Measurements from ENCODE around the gene RPN1. TPM values are rescaled to one million over a fixed set of nuclear protein-coding genes. Genes with fewer than 3 reads are reported as not detected.
A peak's percentile ranks its signal among the peaks of the same experiment; 100 is the strongest.
"Not testable (repeated sequence)": the region's sequence is repeated elsewhere in the genome, so short reads cannot be mapped to it uniquely, and the experiment has no call there.

RPN1 gene
- total and polyA plus RNA-seq, 4 experiments from 2014 or later: 121 to 320 (median 188) TPM

GRCh38 chr3:128653383-128653992, 2.9 kb upstream of the RPN1 start:
- not testable (repeated sequence) for H3K9me3 Mint-ChIP-seq; H3K27me3 ChIP-seq (ENCODE audit: insufficient read depth, low read length); H3K27me3 Mint-ChIP-seq; H3K9me3 ChIP-seq (ENCODE audit: control insufficient read depth in 1 of 2, low read length in 2 of 2); H3K36me3 Mint-ChIP-seq; H3K4me3 ChIP-seq (ENCODE audit: low read length in 2 of 2); H3K36me3 ChIP-seq (ENCODE audit: insufficient read depth, low read length)
- peak overlapping the region in 6 of 7 donors; percentile 67 to 93 (median 80) for H3K27ac Mint-ChIP-seq
- ChIA-PET CTCF (ENCODE audit: partially characterized antibody) (interaction anchor here (0.7 to 2.2 kb wide), 11 partner anchors 14 to 223 kb away, joined by 3 to 26 read pairs (median 4); no protein-coding TSS in a partner anchor), POLR2A (ENCODE audit: partially characterized antibody) (interaction anchor here (1.4 to 3.1 kb wide), 3 partner anchors 27 to 226 kb away, joined by 5 to 28 read pairs (median 9); partner anchors contain the start of gene ACAD9)
- H3K4me3 Mint-ChIP-seq: peak overlapping the region; percentile 73 to 96 (median 92)
- Histone ChIP-seq H3K27ac (ENCODE audit: low read depth, low read length) (peak overlapping the region; percentile 33), H3K4me1 (ENCODE audit: insufficient read depth, low read length) (peaks cover 14% of the 10 kb centered on the region)
- DNase-seq: peak in 4 of 5 donors; percentile 51 to 68 (median 60)
- peaks cover 16 to 36% (median 19%) of the 10 kb centered on the region in 4 donors for H3K4me1 Mint-ChIP-seq
- intact Hi-C loops (cut with micrococcal nuclease): loop anchor here (5.0 kb wide), 1 partner anchor 601 kb away; the partner anchor contains the start of gene SEC61A1

- Mint-ChIP-seq H3K27ac (peak overlapping the region; percentile 71 to 94 (median 88)), H3K4me1 (peaks cover 24 to 60% (median 35%) of the 10 kb centered on the region in 4 donors), H3K4me3 (peak overlapping the region; percentile 84 to 93 (median 88)), H3K9me3 (no peaks in the 10 kb centered on the region), H3K36me3 (peaks cover 7 to 16% of the 10 kb centered on the region in 2 donors), H3K27me3 (no peaks in the 10 kb centered on the region)
- ChIA-PET POLR2A (ENCODE audit: partially characterized antibody) (interaction anchor here (0.9 to 3.5 kb wide), 6 partner anchors 8 to 230 kb away, joined by 3 to 41 read pairs (median 16); partner anchors contain the start of gene ACAD9), CTCF (ENCODE audit: partially characterized antibody) (interaction anchor here (0.8 to 3.3 kb wide), 5 partner anchors 29 to 197 kb away, joined by 3 to 20 read pairs (median 7); no protein-coding TSS in a partner anchor)
- Histone ChIP-seq H3K27ac (ENCODE audit: low read depth, low read length) (peak overlapping the region; percentile 92), H3K4me1 (ENCODE audit: insufficient read depth, low read length) (peaks cover 36% of the 10 kb centered on the region), H3K4me3 (ENCODE audit: low read length in 2 of 2) (peak overlapping the region; percentile 76 to 89), H3K27me3 (ENCODE audit: insufficient read depth, low read length) (no peaks in the 10 kb centered on the region), H3K9me3 (ENCODE audit: control insufficient read depth in 1 of 2, low read length in 2 of 2) (no peaks in the 10 kb centered on the region), H3K36me3 (ENCODE audit: insufficient read depth, low read length) (peaks cover 11% of the 10 kb centered on the region)
- no peak for DNase-seq
- intact Hi-C loops (cut with micrococcal nuclease): no loop called here
Measured at GRCh38 chr3:128648940-128649663, 1.5 kb downstream of the RPN1 start.

- H3K36me3 ChIP-seq (ENCODE audit: insufficient read depth, low read length): peaks cover 14% of the 10 kb centered on the region
- no peak for DNase-seq
- peaks cover 38% of the 10 kb centered on the region for H3K4me1 ChIP-seq (ENCODE audit: insufficient read depth, low read length)
- no peak overlapping the region for H3K4me3 ChIP-seq (ENCODE audit: low read length in 2 of 2)
- H3K27me3 ChIP-seq (ENCODE audit: insufficient read depth, low read length): no peaks in the 10 kb centered on the region
- H3K9me3 ChIP-seq (ENCODE audit: control insufficient read depth in 1 of 2, low read length in 2 of 2): no peaks in the 10 kb centered on the region
- Mint-ChIP-seq H3K27me3 (no peaks in the 10 kb centered on the region), H3K4me1 (peaks cover 23 to 56% (median 33%) of the 10 kb centered on the region in 4 donors), H3K36me3 (peaks cover 9 to 19% of the 10 kb centered on the region in 2 donors), H3K9me3 (no peaks in the 10 kb centered on the region), H3K27ac (peak overlapping the region in 3 of 7 donors; percentile 48 to 89 (median 51)), H3K4me3 (peak overlapping the region; percentile 29 to 93 (median 88))
- H3K27ac ChIP-seq (ENCODE audit: low read depth, low read length): no peak overlapping the region
- CTCF ChIA-PET (ENCODE audit: partially characterized antibody): interaction anchor here (1.5 to 3.3 kb wide), 3 partner anchors 28 to 147 kb away, joined by 3 to 19 read pairs (median 7); no protein-coding TSS in a partner anchor
- POLR2A ChIA-PET (ENCODE audit: partially characterized antibody): interaction anchor here (2.7 kb wide), 1 partner anchor 7 kb away, joined by 13 read pairs; no protein-coding TSS in a partner anchor
- intact Hi-C loops (cut with micrococcal nuclease): no loop called here
Measured at GRCh38 chr3:128648402-128648801, 2.2 kb downstream of the RPN1 start.

GRCh38 chr3:128647307-128647706, 3.3 kb downstream of the RPN1 start:
- no peaks in the 10 kb centered on the region for H3K27me3 Mint-ChIP-seq
- peaks cover 24 to 59% (median 34%) of the 10 kb centered on the region in 4 donors for H3K4me1 Mint-ChIP-seq
- POLR2A ChIA-PET (ENCODE audit: partially characterized antibody): interaction anchor here (0.8 to 1.3 kb wide), 3 partner anchors 13 to 148 kb away, joined by 3 to 5 read pairs (median 3); no protein-coding TSS in a partner anchor
- Histone ChIP-seq H3K27ac (ENCODE audit: low read depth, low read length) (no peak overlapping the region), H3K36me3 (ENCODE audit: insufficient read depth, low read length) (peaks cover 14% of the 10 kb centered on the region), H3K4me3 (ENCODE audit: low read length in 2 of 2) (no peak overlapping the region), H3K27me3 (ENCODE audit: insufficient read depth, low read length) (no peaks in the 10 kb centered on the region), H3K9me3 (ENCODE audit: control insufficient read depth in 1 of 2, low read length in 2 of 2) (no peaks in the 10 kb centered on the region), H3K4me1 (ENCODE audit: insufficient read depth, low read length) (peaks cover 38% of the 10 kb centered on the region)
- CTCF ChIA-PET (ENCODE audit: partially characterized antibody): interaction anchor here (0.8 to 1.5 kb wide), 3 partner anchors 27 to 33 kb away, joined by 3 to 4 read pairs (median 4); no protein-coding TSS in a partner anchor
- peak overlapping the region in 5 of 7 donors; percentile 3 to 65 (median 53) for H3K27ac Mint-ChIP-seq
- peaks cover 11 to 24% of the 10 kb centered on the region in 2 donors for H3K36me3 Mint-ChIP-seq
- no peak for DNase-seq
- peak overlapping the region in 3 of 8 donors; percentile 7 to 25 (median 22) for H3K4me3 Mint-ChIP-seq
- intact Hi-C loops (cut with micrococcal nuclease): no loop called here
- no peaks in the 10 kb centered on the region for H3K9me3 Mint-ChIP-seq

- Histone ChIP-seq H3K27ac (ENCODE audit: low read depth, low read length) (no peak overlapping the region), H3K27me3 (ENCODE audit: insufficient read depth, low read length) (no peaks in the 10 kb centered on the region), H3K9me3 (ENCODE audit: control insufficient read depth in 1 of 2, low read length in 2 of 2) (no peaks in the 10 kb centered on the region), H3K4me3 (ENCODE audit: low read length in 2 of 2) (no peak overlapping the region), H3K4me1 (ENCODE audit: insufficient read depth, low read length) (no peaks in the 10 kb centered on the region), H3K36me3 (ENCODE audit: insufficient read depth, low read length) (peaks cover 30% of the 10 kb centered on the region)
- peaks cover 41 to 63% of the 10 kb centered on the region in 2 donors for H3K36me3 Mint-ChIP-seq
- H3K27ac Mint-ChIP-seq: peak overlapping the region in 1 of 7 donors; percentile 52
- ChIA-PET CTCF (ENCODE audit: partially characterized antibody) (no interaction called here), POLR2A (ENCODE audit: partially characterized antibody) (interaction anchor here (1.2 to 1.4 kb wide), 2 partner anchors 13 to 16 kb away, joined by 4 to 5 read pairs; no protein-coding TSS in a partner anchor)
- intact Hi-C loops (cut with micrococcal nuclease): no loop called here
- H3K9me3 Mint-ChIP-seq: no peaks in the 10 kb centered on the region
- no peak overlapping the region for H3K4me3 Mint-ChIP-seq
- no peaks in the 10 kb centered on the region for H3K27me3 Mint-ChIP-seq
- peaks cover 7 to 17% (median 16%) of the 10 kb centered on the region in 4 donors for H3K4me1 Mint-ChIP-seq
- no peak for DNase-seq
Measured at GRCh38 chr3:128634075-128634611, 16.5 kb downstream of the RPN1 start.

GRCh38 chr3:128632301-128632700, 18.3 kb downstream of the RPN1 start:
- H3K36me3 ChIP-seq (ENCODE audit: insufficient read depth, low read length): peaks cover 25% of the 10 kb centered on the region
- Mint-ChIP-seq H3K4me3 (no peak overlapping the region), H3K27ac (peak overlapping the region in 2 of 7 donors; percentile 15 to 24), H3K36me3 (peaks cover 36 to 53% of the 10 kb centered on the region in 2 donors), H3K4me1 (peaks cover 3 to 11% (median 6%) of the 10 kb centered on the region in 4 donors), H3K9me3 (no peaks in the 10 kb centered on the region), H3K27me3 (no peaks in the 10 kb centered on the region)
- no peak for DNase-seq
- no peaks in the 10 kb centered on the region for H3K9me3 ChIP-seq (ENCODE audit: control insufficient read depth in 1 of 2, low read length in 2 of 2)
- intact Hi-C loops (cut with micrococcal nuclease): no loop called here
- H3K27me3 ChIP-seq (ENCODE audit: insufficient read depth, low read length): no peaks in the 10 kb centered on the region
- no peaks in the 10 kb centered on the region for H3K4me1 ChIP-seq (ENCODE audit: insufficient read depth, low read length)
- CTCF ChIA-PET (ENCODE audit: partially characterized antibody): interaction anchor here (1.1 to 1.9 kb wide), 2 partner anchors 8 to 14 kb away, joined by 4 to 5 read pairs; no protein-coding TSS in a partner anchor
- no peak overlapping the region for H3K27ac ChIP-seq (ENCODE audit: low read depth, low read length)
- H3K4me3 ChIP-seq (ENCODE audit: low read length in 2 of 2): no peak overlapping the region
- POLR2A ChIA-PET (ENCODE audit: partially characterized antibody): no interaction called here

All from CD4-positive, alpha-beta memory T cell (primary cell).